HFFc6 (cell line): ENCODE results near the gene DOCK4. TPM values are rescaled to one million over a fixed set of nuclear protein-coding genes. Genes with fewer than 3 reads are reported as not detected.

ENCODE experiments used
- DNase-seq: peaks from one replicate; pipeline ENCODE4 v3.0.0-alpha.2; 2018
- H3K27ac Mint-ChIP-seq: 2 replicates; pipeline ENCODE4 v1.8.0; 2020; ENCODE audit warnings: mild to moderate bottlenecking, mixed read lengths
- H3K27me3 Mint-ChIP-seq: 2 replicates; pipeline ENCODE4 v1.8.0; 2021; ENCODE audit warnings: mild to moderate bottlenecking, moderate library complexity, mixed read lengths; ENCODE audit not compliant: insufficient read depth
- H3K36me3 Mint-ChIP-seq: 2 replicates; pipeline ENCODE4 v1.8.0; 2021; ENCODE audit warnings: low read depth, mixed read lengths
- H3K4me1 Mint-ChIP-seq: 2 replicates; pipeline ENCODE4 v1.8.0; 2020; ENCODE audit warnings: low read depth, mixed read lengths
- H3K4me3 Mint-ChIP-seq: 2 replicates; pipeline ENCODE4 v1.8.0; 2020; ENCODE audit warnings: mild to moderate bottlenecking, moderate library complexity, mixed read lengths
- H3K9me3 Mint-ChIP-seq: 2 replicates; pipeline ENCODE4 v1.8.0; 2020; ENCODE audit warnings: mild to moderate bottlenecking, mixed read lengths
- total RNA-seq, 6 experiments: library from RNA; stranded (reverse); fragmentation: NEBNext Ultra II Directional; extraction: Animal tissue kit (Norgen Biotek cat#: 25700); gene quantifications; 2 replicates in 1 of 6; 3 replicates in 5 of 6; pipeline ENCODE4 v1.2.3, GENCODE V29; 2021
- TF ChIP-seq, protein P1 (sequence below): fragments of 200-600 bp; sonication (generic); IDR thresholded peaks from 2 replicates; pipeline ENCODE4 v1.5.0; 2021; ENCODE audit warnings: antibody characterized with exemption, mild to moderate bottlenecking

DOCK4 gene
- total RNA-seq, 6 experiments from 2014 or later = 2.2 to 3.9 (median 3.3) TPM

DNA sequence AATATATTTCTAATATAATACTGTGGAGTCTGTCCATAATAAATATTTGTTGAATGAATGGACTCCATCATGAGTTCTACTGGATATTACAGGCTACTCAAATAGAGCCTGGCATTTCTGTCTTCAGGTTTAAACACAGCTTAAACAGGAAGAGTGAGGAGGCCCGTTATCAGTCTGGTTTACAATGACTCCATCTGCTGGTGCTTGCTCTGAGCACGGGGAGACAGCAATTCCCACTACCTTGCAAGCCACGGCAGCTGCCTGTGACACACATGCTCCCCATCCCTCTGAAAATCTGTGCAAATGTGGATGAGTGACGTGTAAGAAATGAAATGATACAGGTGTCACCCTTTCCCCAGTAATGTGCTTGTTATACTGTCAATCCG, 350.4 kb downstream of the DOCK4 start:
- DNase-seq = no peak
- Mint-ChIP-seq H3K27ac (no peak overlapping the region), H3K4me3 (no peak overlapping the region), H3K9me3 (peaks cover under 1% of the 10 kb centered on the region), H3K27me3 (peaks cover 2% of the 10 kb centered on the region; the same call in 1 of the 2 replicates), H3K4me1 (peaks cover 25% of the 10 kb centered on the region), H3K36me3 (peaks cover under 1% of the 10 kb centered on the region; the same call in 1 of the 2 replicates)
- TF ChIP-seq, protein P1, sequence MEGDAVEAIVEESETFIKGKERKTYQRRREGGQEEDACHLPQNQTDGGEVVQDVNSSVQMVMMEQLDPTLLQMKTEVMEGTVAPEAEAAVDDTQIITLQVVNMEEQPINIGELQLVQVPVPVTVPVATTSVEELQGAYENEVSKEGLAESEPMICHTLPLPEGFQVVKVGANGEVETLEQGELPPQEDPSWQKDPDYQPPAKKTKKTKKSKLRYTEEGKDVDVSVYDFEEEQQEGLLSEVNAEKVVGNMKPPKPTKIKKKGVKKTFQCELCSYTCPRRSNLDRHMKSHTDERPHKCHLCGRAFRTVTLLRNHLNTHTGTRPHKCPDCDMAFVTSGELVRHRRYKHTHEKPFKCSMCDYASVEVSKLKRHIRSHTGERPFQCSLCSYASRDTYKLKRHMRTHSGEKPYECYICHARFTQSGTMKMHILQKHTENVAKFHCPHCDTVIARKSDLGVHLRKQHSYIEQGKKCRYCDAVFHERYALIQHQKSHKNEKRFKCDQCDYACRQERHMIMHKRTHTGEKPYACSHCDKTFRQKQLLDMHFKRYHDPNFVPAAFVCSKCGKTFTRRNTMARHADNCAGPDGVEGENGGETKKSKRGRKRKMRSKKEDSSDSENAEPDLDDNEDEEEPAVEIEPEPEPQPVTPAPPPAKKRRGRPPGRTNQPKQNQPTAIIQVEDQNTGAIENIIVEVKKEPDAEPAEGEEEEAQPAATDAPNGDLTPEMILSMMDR = no peak; the same call in 1 of the 2 replicates

DNA sequence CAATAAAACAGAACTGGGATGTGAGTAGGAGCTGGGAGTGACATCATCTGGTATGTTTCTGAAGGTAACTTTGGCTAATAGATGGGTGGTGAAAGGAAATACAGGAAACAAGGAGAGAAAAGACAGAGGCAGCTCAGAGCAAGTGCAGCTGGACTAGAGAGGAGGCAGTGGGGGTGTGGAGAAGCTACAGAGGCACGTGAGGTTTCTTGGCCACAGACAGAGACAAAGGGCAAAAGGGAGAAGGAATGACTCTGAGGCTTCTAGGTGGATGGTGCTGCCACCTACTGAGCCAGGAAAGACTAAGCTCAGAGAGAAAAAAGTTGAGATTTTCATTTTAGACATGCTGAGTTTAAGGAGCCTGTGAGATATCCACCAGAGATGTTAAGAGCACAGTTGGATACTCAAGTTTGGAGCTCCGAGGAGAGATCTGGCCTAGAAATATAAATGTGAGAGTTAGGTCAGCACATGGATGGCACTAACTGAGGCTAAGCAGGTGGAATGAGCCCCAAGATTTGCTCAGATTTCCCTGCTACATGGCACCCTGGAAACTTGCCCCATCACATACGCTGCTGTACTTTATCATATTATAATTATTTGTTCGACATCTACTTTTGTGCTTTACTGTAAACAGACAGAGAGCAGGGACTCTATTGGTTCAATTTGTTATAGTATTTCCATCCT, 350.9 kb downstream of the DOCK4 start:
- peaks cover 25% of the 10 kb centered on the region for H3K4me1 Mint-ChIP-seq
- no peak overlapping the region for H3K4me3 Mint-ChIP-seq
- H3K27ac Mint-ChIP-seq = peak overlapping the region; percentile 11; the same call in 1 of the 2 replicates
- TF ChIP-seq, protein P1 = peak; percentile 79
- H3K9me3 Mint-ChIP-seq = peaks cover 6% of the 10 kb centered on the region
- H3K36me3 Mint-ChIP-seq = peaks cover 6% of the 10 kb centered on the region
- H3K27me3 Mint-ChIP-seq = peaks cover 2% of the 10 kb centered on the region; the same call in 1 of the 2 replicates
- peak; percentile 78 for DNase-seq

DNA sequence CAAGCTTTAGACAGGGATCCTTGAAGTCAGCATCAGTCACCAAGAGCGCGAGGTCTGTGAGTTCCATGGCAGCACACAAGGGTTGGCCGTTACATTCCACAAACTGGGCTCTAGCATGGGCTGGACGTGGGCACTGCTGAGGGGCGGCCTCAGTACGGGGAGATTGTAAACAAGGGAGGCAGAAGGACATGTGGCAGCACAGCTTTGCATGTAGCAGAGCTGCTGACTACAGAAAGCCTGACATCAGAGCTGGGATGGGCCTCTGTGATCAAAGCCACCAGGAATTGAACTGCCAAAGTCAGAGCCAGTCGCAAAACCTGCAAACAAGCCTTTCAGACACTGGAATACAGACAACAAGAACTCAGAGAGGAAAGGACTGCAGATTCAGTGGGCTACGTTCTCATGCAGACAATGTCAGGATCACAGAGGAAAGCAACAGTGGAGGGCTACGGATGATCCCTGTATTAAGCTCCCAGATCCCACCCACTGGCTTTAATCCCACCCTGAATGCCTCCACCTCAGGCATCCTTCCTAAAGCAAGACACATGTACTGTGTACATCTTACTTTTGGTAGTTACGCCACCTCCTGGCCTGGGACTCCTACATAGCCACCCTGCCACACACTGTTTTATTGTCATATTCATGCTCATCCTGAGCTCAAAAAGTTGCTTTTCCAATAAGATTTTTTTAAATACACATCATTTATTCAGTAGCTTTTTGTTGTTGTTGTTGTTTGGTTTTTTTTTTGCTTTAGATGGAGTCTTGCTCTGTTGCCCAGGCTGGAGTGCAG, 352.8 kb downstream of the DOCK4 start:
- TF ChIP-seq, protein P1 = peak; percentile 69
- no peak overlapping the region for H3K27ac Mint-ChIP-seq
- H3K27me3 Mint-ChIP-seq = peaks cover 2% of the 10 kb centered on the region; the same call in 1 of the 2 replicates
- peak; percentile 19 for DNase-seq
- no peak overlapping the region for H3K4me3 Mint-ChIP-seq
- peaks cover 22% of the 10 kb centered on the region for H3K9me3 Mint-ChIP-seq
- peaks cover 25% of the 10 kb centered on the region for H3K4me1 Mint-ChIP-seq
- peaks cover 21% of the 10 kb centered on the region for H3K36me3 Mint-ChIP-seq

DNA sequence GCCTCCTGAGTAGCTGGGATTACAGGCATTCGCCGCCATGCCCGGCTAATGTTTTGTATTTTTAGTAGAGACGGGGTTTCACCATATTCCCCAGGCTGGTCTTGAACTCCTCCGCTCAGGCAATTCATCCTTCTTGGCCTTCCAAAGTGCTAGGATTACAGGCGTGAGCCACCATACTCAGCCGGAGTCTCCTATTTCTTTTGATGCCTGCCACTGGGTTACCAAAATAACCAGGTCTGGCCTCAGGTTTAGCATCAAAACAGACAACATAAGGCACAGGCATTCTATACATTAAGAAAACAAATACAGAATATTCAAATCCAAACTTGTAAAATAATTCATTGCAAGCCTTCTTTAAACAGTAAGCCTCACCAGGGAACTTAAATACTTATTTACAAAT, 354.1 kb downstream of the DOCK4 start:
- Mint-ChIP-seq H3K4me3 (no peak overlapping the region), H3K27ac (no peak overlapping the region), H3K9me3 (peaks cover 26% of the 10 kb centered on the region), H3K4me1 (peaks cover 17% of the 10 kb centered on the region), H3K36me3 (peaks cover 21% of the 10 kb centered on the region), H3K27me3 (peaks cover 2% of the 10 kb centered on the region; the same call in 1 of the 2 replicates)
- TF ChIP-seq, protein P1 = no peak
- no peak for DNase-seq

DNA sequence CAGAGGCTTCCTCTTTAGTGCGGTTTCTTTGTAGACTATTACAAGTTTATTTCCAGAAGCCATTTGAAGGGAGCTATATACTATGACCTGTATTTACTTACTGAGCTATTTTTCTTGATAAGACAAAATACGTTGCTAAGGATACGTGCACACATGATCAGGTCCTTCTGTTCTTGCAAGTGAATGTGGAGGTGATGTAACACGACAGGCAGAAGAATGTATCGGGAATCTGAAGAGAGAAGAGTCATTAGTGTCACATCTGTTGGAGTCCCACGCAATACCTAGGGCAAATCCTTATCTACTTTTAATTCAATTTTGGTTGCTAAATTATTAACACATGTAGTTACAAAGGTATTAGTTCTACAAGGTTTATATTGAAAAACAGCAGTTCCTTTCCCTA, 359.3 kb downstream of the DOCK4 start:
- Mint-ChIP-seq H3K9me3 (peaks cover 26% of the 10 kb centered on the region), H3K4me3 (no peak overlapping the region), H3K36me3 (peaks cover 21% of the 10 kb centered on the region), H3K4me1 (peaks cover 7% of the 10 kb centered on the region), H3K27ac (no peak overlapping the region), H3K27me3 (no peaks in the 10 kb centered on the region)
- TF ChIP-seq, protein P1 = no peak
- no peak for DNase-seq
